ENCODE measurements around the gene STK11. TPM values are rescaled to one million over a fixed set of nuclear protein-coding genes. Genes with fewer than 3 reads are reported as not detected.

The STK11 gene
- total RNA-seq, 1 experiment from 2014 or later = 56.7 TPM

DNA sequence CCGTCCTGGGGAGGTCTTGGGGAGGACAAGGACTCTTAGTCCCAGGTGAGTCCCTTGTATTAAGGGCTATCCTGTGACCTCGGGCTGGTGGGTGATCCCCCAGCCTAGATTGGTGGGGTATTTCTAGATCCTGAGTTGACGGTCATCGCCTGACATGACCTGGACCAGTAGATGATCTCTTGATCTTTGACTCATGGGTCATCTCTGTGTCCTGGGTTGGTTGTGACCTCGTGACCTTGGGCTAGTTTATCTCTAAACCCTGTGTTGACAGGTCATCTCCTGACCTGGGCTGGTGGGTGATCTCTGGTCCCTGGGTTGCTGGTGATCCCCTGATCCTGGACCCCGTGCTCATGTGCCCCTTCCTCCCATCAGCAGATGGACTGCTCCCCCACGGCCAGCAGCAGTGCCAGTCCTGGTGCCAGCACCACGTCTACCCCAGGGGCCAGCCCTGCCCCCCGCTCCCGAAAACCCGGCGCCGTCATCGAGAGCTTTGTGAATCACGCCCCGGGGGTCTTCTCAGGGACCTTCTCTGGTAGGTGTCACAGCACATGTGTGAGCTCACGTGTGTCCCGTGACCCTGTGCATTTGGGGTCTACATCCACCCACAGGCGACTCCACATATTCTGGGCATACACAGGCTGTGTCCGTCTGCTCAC, 49.1 kb downstream of the STK11 start:
- TF ChIP-seq, protein P1, sequence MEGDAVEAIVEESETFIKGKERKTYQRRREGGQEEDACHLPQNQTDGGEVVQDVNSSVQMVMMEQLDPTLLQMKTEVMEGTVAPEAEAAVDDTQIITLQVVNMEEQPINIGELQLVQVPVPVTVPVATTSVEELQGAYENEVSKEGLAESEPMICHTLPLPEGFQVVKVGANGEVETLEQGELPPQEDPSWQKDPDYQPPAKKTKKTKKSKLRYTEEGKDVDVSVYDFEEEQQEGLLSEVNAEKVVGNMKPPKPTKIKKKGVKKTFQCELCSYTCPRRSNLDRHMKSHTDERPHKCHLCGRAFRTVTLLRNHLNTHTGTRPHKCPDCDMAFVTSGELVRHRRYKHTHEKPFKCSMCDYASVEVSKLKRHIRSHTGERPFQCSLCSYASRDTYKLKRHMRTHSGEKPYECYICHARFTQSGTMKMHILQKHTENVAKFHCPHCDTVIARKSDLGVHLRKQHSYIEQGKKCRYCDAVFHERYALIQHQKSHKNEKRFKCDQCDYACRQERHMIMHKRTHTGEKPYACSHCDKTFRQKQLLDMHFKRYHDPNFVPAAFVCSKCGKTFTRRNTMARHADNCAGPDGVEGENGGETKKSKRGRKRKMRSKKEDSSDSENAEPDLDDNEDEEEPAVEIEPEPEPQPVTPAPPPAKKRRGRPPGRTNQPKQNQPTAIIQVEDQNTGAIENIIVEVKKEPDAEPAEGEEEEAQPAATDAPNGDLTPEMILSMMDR (IDR thresholded peaks at IDR 0.05; ENCODE audit: insufficient read depth in 1 of 2, low read depth in 1 of 2, low read length in 1 of 2, severe bottlenecking in 1 of 2, unreplicated experiment in 1 of 2) = no peak
- Histone ChIP-seq H3K4me3 (ENCODE audit: low read depth, low read length) (no peak overlapping the region), H3K27me3 (replicated peaks; ENCODE audit: control insufficient read depth, insufficient read depth, low read length) (no peaks in the 10 kb centered on the region), H3K4me1 (peaks cover 45% of the 10 kb centered on the region), H3K36me3 (ENCODE audit: control insufficient read depth, insufficient read depth, low read length) (peaks cover 17% of the 10 kb centered on the region), H3K9me3 (no peaks in the 10 kb centered on the region)
- POLR2A ChIA-PET = interaction anchor here (2.3 to 3.4 kb wide), 3 partner anchors 11 to 14 kb away, joined by 18 to 61 read pairs (median 37); partner anchors contain the start of gene CIRBP
- Mint-ChIP-seq H3K36me3 (ENCODE audit: insufficient read depth, unreplicated experiment) (peaks cover 98% of the 10 kb centered on the region), H3K4me1 (ENCODE audit: low read depth, unreplicated experiment) (peaks cover 12% of the 10 kb centered on the region), H3K4me3 (ENCODE audit: unreplicated experiment) (peak overlapping the region; percentile 27), H3K9me3 (ENCODE audit: unreplicated experiment) (no peaks in the 10 kb centered on the region), H3K27ac (ENCODE audit: unreplicated experiment) (no peak overlapping the region), H3K27me3 (ENCODE audit: insufficient read depth, unreplicated experiment) (no peaks in the 10 kb centered on the region)
- no peak for DNase-seq
- CTCF ChIA-PET = interaction anchor here (2.2 kb wide), 1 partner anchor 11 kb away, joined by 37 read pairs; no protein-coding TSS in a partner anchor
- BruUV-seq (replicated peaks) = no TSS peak
- intact Hi-C loops (cut with micrococcal nuclease; ENCODE audit: unreplicated experiment) = no loop called here

DNA sequence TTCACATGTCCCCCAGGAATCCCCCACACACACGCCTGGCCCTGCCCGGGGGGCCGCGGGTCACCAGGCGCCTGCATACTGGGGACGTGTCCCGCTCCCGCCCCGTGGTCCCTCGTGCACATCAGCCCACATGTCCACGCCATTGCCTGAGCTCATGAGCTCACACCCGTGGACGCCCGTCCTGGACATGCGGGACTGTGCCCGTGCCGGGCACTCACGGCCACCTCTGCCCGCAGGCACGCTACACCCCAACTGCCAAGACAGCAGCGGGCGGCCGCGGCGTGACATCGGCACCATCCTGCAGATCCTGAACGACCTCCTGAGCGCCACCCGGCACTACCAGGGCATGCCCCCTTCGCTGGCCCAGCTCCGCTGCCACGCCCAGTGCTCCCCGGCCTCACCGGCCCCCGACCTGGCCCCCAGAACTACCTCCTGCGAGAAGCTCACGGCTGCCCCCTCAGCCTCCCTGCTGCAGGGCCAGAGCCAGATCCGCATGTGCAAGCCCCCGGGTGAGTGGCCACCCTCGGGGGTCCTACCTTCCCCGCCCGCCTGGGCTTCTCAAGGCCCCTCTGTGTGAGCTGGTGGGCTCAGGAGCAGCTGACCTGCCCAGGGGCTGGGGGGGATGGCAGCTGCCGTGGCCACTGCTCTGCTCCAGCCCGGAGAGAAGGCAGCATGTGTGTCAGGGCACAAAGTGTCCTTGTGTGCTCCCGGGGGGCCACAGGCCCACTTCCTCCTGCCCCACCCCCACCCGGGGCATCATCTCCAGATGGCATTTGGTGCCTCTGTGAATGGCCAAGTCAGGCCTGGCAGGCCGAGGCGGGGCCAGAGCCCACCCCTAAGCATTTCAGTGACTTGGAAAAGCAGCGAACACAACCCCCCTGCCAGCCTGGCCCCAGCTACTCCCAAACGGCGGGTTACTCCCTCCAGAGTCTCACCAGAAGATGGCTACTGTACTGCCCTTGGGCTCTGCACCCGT, 49.9 kb downstream of the STK11 start:
- intact Hi-C loops (cut with micrococcal nuclease; ENCODE audit: unreplicated experiment) = no loop called here
- TF ChIP-seq, protein P1 (IDR thresholded peaks at IDR 0.05; ENCODE audit: insufficient read depth in 1 of 2, low read depth in 1 of 2, low read length in 1 of 2, severe bottlenecking in 1 of 2, unreplicated experiment in 1 of 2) = no peak
- DNase-seq = no peak
- CTCF ChIA-PET = interaction anchor here (1.1 kb wide), 1 partner anchor 11 kb away, joined by 3 read pairs; no protein-coding TSS in a partner anchor
- Mint-ChIP-seq H3K27me3 (ENCODE audit: insufficient read depth, unreplicated experiment) (no peaks in the 10 kb centered on the region), H3K4me3 (ENCODE audit: unreplicated experiment) (peak overlapping the region; percentile 27), H3K9me3 (ENCODE audit: unreplicated experiment) (no peaks in the 10 kb centered on the region), H3K36me3 (ENCODE audit: insufficient read depth, unreplicated experiment) (peaks cover 98% of the 10 kb centered on the region), H3K27ac (ENCODE audit: unreplicated experiment) (no peak overlapping the region), H3K4me1 (ENCODE audit: low read depth, unreplicated experiment) (peaks cover 12% of the 10 kb centered on the region)
- peaks cover 17% of the 10 kb centered on the region for H3K36me3 ChIP-seq (ENCODE audit: control insufficient read depth, insufficient read depth, low read length)
- no peaks in the 10 kb centered on the region for H3K27me3 ChIP-seq (replicated peaks; ENCODE audit: control insufficient read depth, insufficient read depth, low read length)
- POLR2A ChIA-PET = interaction anchor here (0.6 to 3.4 kb wide), 3 partner anchors 11 to 299 kb away, joined by 3 to 18 read pairs (median 5); partner anchors contain the start of gene CIRBP
- BruUV-seq (replicated peaks) = no TSS peak
- H3K4me3 ChIP-seq (ENCODE audit: low read depth, low read length) = no peak overlapping the region
- peaks cover 53% of the 10 kb centered on the region for H3K4me1 ChIP-seq
- no peaks in the 10 kb centered on the region for H3K9me3 ChIP-seq
